Smooth muscle cell (in vitro differentiated cells): ENCODE data around the gene LGALS8. TPM values are rescaled to one million over a fixed set of nuclear protein-coding genes. Genes with fewer than 3 reads are reported as not detected.

ENCODE experiments used
- DNase-seq: peaks from one replicate; lab custom pipeline; 2025; ENCODE audit not compliant: unreplicated experiment; lab: John Stamatoyannopoulos, UW
- H2AFZ ChIP-seq: fragments of 200-600 bp; sonication (generic); 2 replicates; pipeline ENCODE4 v1.6.0; 2016; ENCODE audit warnings: antibody characterized with exemption, low read depth, mild to moderate bottlenecking
- H3F3A ChIP-seq: fragments of 200-600 bp; sonication (generic); 2 replicates; pipeline ENCODE4 v1.6.0; 2017; ENCODE audit warnings: antibody characterized with exemption, low read depth
- H3K27ac ChIP-seq: fragments of 200-600 bp; sonication (generic); 2 replicates; pipeline ENCODE4 v1.5.1; 2016; ENCODE audit warnings: low read depth, mild to moderate bottlenecking
- H3K27me3 ChIP-seq: fragments of 200-600 bp; sonication (generic); 2 replicates; pipeline ENCODE4 v1.6.1; 2016; ENCODE audit warnings: low read depth, mild to moderate bottlenecking
- H3K36me3 ChIP-seq: fragments of 200-600 bp; sonication (generic); 2 replicates; pipeline ENCODE4 v1.5.1; 2016; ENCODE audit warnings: low read depth
- H3K4me1 ChIP-seq: fragments of 200-600 bp; sonication (generic); 2 replicates; pipeline ENCODE4 v1.5.1; 2016; ENCODE audit warnings: low read depth
- H3K4me2 ChIP-seq: fragments of 200-600 bp; sonication (generic); 2 replicates; pipeline ENCODE4 v1.6.0; 2016; ENCODE audit warnings: mild to moderate bottlenecking
- H3K4me3 ChIP-seq: fragments of 200-600 bp; sonication (generic); 2 replicates; pipeline ENCODE4 v1.5.1; 2016; ENCODE audit warnings: mild to moderate bottlenecking
- H3K79me2 ChIP-seq: fragments of 200-600 bp; sonication (generic); 2 replicates; pipeline ENCODE4 v1.6.0; 2016; ENCODE audit warnings: low read depth, mild to moderate bottlenecking
- H3K9ac ChIP-seq: fragments of 200-600 bp; sonication (generic); 2 replicates; pipeline ENCODE4 v1.6.0; 2016; ENCODE audit warnings: low read depth
- H3K9me3 ChIP-seq: fragments of 200-600 bp; sonication (generic); replicated peaks from 2 replicates; pipeline ENCODE4 v1.5.1; 2016; ENCODE audit warnings: low read depth
- H4K20me1 ChIP-seq: fragments of 200-600 bp; sonication (generic); 2 replicates; pipeline ENCODE4 v1.6.0; 2016; ENCODE audit warnings: low read depth
- CTCF ChIP-seq: fragments of 200-600 bp; sonication (generic); IDR thresholded peaks from 2 replicates; pipeline ENCODE4 v1.5.1; 2017; ENCODE audit warnings: borderline replicate concordance, mild to moderate bottlenecking, antibody characterized with exemption; ENCODE audit not compliant: insufficient read depth, poor library complexity, severe bottlenecking
- WGBS: methylation state at CpG from one replicate; pipeline ENCODE4 v1.1.7; 2016; ENCODE audit warnings: low lambda C conversion rate; 5-methylcytosine and 5-hydroxymethylcytosine counted together
- polyA plus RNA-seq: library from polyadenylated mRNA; unstranded; fragments of >200 nt; fragmentation: Nextera tagmentation; extraction: Ambion mirVana; gene quantifications from 2 replicates; pipeline ENCODE4 v1.2.1, GENCODE V29; 2016
- total RNA-seq: library from RNA; depleted of rRNA; stranded (reverse); fragments of >200 nt; gene quantifications from 2 replicates; pipeline ENCODE4 v1.2.3, GENCODE V29; 2014

Gene LGALS8
- total and polyA plus RNA-seq, 2 experiments from 2014 or later, result 25.7 to 72.2 TPM

GRCh38 chr1:236494586-236495466 lies 29.0 kb upstream of the LGALS8 start:
- H2AFZ ChIP-seq, result no peak overlapping the region
- DNase-seq, result no peak
- H3K4me2 ChIP-seq, result no peak overlapping the region

GRCh38 chr1:236495467-236496112 lies 28.2 kb upstream of the LGALS8 start:
- DNase-seq, result no peak
- TF ChIP-seq CTCF, result no peak
- Histone ChIP-seq H3K27me3 (no peaks in the 10 kb centered on the region), H3K9me3 (no peaks in the 10 kb centered on the region), H3K79me2 (no peaks in the 10 kb centered on the region), H3K36me3 (no peaks in the 10 kb centered on the region), H2AFZ (no peak overlapping the region), H3K27ac (no peak overlapping the region), H4K20me1 (no peaks in the 10 kb centered on the region), H3F3A (no peaks in the 10 kb centered on the region), H3K9ac (no peak overlapping the region), H3K4me3 (no peak overlapping the region), H3K4me2 (no peak overlapping the region), H3K4me1 (no peaks in the 10 kb centered on the region)
- WGBS, result 65% methylated on average over 10 of the region's 11 CpGs

More at GRCh38 chr1:236494586-236495466, 29.0 kb upstream of the LGALS8 start:
- Histone ChIP-seq H3K9ac (no peak overlapping the region), H3K27me3 (no peaks in the 10 kb centered on the region), H3F3A (no peaks in the 10 kb centered on the region), H4K20me1 (no peaks in the 10 kb centered on the region), H3K79me2 (no peaks in the 10 kb centered on the region), H3K27ac (no peak overlapping the region), H3K36me3 (no peaks in the 10 kb centered on the region), H3K4me1 (no peaks in the 10 kb centered on the region), H3K9me3 (no peaks in the 10 kb centered on the region), H3K4me3 (no peak overlapping the region)
- 73% methylated on average over 10 of the region's 10 CpGs for WGBS
- no peak for TF ChIP-seq CTCF

DNA sequence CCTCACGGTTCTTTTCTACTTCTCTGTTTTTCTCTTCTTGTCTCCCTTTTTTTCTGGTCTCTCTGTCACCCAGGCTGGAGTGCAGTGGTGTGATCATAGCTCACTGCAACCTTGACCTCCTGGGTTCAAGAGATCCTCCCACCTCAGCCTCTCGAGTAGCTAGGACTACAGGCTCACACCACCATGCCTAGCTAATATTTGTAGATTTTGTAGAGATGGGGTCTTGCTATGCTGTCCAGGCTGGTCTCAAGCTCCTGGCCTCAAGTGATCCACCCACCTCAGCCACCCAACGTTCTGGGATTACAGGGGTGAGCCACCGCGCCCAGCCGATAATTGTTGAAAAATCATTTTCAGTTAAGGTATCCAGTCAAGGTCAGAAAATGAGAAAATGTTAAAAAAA lies 25.9 kb upstream of the LGALS8 start:
- H3K4me3 ChIP-seq, result no peak overlapping the region
- H3K4me2 ChIP-seq, result no peak overlapping the region
- peaks cover 3% of the 10 kb centered on the region for H3K4me1 ChIP-seq
- no peaks in the 10 kb centered on the region for H3K9me3 ChIP-seq
- no peaks in the 10 kb centered on the region for H3K79me2 ChIP-seq
- no peak for DNase-seq
- peaks cover 4% of the 10 kb centered on the region for H3F3A ChIP-seq
- WGBS, result 72% methylated on average over 6 of the region's 6 CpGs
- no peak overlapping the region for H3K9ac ChIP-seq
- H3K27me3 ChIP-seq, result no peaks in the 10 kb centered on the region
- no peaks in the 10 kb centered on the region for H3K36me3 ChIP-seq
- TF ChIP-seq CTCF, result no peak
- no peak overlapping the region for H2AFZ ChIP-seq
- no peaks in the 10 kb centered on the region for H4K20me1 ChIP-seq
- no peak overlapping the region for H3K27ac ChIP-seq
